Calu3 (cell line): ENCODE results near the gene KIFAP3. TPM values are rescaled to one million over a fixed set of nuclear protein-coding genes. Genes with fewer than 3 reads are reported as not detected.

Experiments used
- BruUV-seq: library from RNA; stranded (reverse); fragments of 400-500 nt; replicated peaks from 2 replicates; lab custom pipeline; 2021; lab: Mats Ljungman, UMichigan
- CTCF ChIA-PET: fragments of 300-600 bp; sonication (Branson Sonifier 250); formaldehyde crosslinking; loops from one replicate; lab custom pipeline; 2022; ENCODE audit warnings: antibody characterized with exemption; lab: Charles Lee
- DNase-seq: peaks from one replicate; pipeline ENCODE4 v3.0.0; 2022
- H3K27ac Mint-ChIP-seq: one replicate; pipeline ENCODE4 v1.8.0; 2022; ENCODE audit warnings: mixed read lengths; ENCODE audit not compliant: unreplicated experiment
- H3K27me3 Mint-ChIP-seq: one replicate; pipeline ENCODE4 v1.8.0; 2022; ENCODE audit warnings: mixed read lengths; ENCODE audit not compliant: unreplicated experiment
- H3K36me3 Mint-ChIP-seq: one replicate; pipeline ENCODE4 v1.8.0; 2022; ENCODE audit warnings: mild to moderate bottlenecking, moderate library complexity, mixed read lengths; ENCODE audit not compliant: insufficient read depth, unreplicated experiment
- H3K4me1 Mint-ChIP-seq: one replicate; pipeline ENCODE4 v1.8.0; 2022; ENCODE audit warnings: mild to moderate bottlenecking, low read depth, mixed read lengths; ENCODE audit not compliant: unreplicated experiment
- H3K4me3 Mint-ChIP-seq: one replicate; pipeline ENCODE4 v1.8.0; 2022; ENCODE audit warnings: mild to moderate bottlenecking, low read depth, moderate library complexity, mixed read lengths; ENCODE audit not compliant: unreplicated experiment
- H3K9me3 Mint-ChIP-seq: one replicate; pipeline ENCODE4 v1.8.0; 2022; ENCODE audit warnings: low read depth, mixed read lengths; ENCODE audit not compliant: unreplicated experiment
- CTCF ChIP-seq: fragments of 200-600 bp; IDR thresholded peaks from one replicate; pipeline ENCODE4 v1.8.0; 2022; ENCODE audit warnings: antibody characterized with exemption; ENCODE audit not compliant: unreplicated experiment
- intact Hi-C: fragments of 100-400 bp; cut with micrococcal nuclease; formaldehyde crosslinking; loops from one replicate; pipeline ENCODE4 v1.10.0; 2022; ENCODE audit not compliant: unreplicated experiment
- total RNA-seq: library from RNA; stranded (reverse); gene quantifications from 2 replicates; pipeline ENCODE4 v1.2.3, GENCODE V29; 2022

KIFAP3 gene
- total RNA-seq, 1 experiment from 2014 or later: 16.2 TPM

GRCh38 chr1:170049176-170049800, 25.2 kb downstream of the KIFAP3 start:
- no peak for DNase-seq
- CTCF ChIA-PET: interaction anchor here (0.6 kb wide), 1 partner anchor 685 kb away, joined by 4 read pairs; no protein-coding TSS in a partner anchor
- TF ChIP-seq CTCF: no peak
- H3K27me3 Mint-ChIP-seq: no peaks in the 10 kb centered on the region
- H3K4me1 Mint-ChIP-seq: no peaks in the 10 kb centered on the region
- H3K36me3 Mint-ChIP-seq: no peaks in the 10 kb centered on the region
- BruUV-seq: no TSS peak
- intact Hi-C loops: no loop called here
- no peak overlapping the region for H3K4me3 Mint-ChIP-seq
- peaks cover 2% of the 10 kb centered on the region for H3K9me3 Mint-ChIP-seq
- H3K27ac Mint-ChIP-seq: no peak overlapping the region

DNA sequence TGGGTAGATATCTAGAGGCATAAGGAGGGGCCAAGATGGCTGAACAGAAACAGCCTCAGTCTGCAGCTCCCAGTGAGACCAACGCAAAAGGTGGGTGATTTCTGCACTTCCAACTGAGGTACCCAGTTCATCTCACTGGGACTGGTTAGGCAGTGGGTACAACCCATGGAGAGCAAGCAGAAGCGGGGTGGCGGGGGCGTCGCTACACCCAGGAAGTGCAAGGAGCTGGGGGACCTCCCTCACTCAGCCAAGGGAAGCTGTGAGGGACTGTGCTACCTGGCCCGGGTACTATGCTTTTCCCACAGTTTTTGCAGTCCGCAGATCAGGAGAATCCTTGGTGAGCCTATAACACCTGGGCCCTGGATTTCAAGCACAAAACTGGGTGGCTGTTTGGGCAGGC, 26.0 kb downstream of the KIFAP3 start:
- no TSS peak for BruUV-seq

GRCh38 chr1:170044187-170044586, 30.3 kb downstream of the KIFAP3 start:
- no peak overlapping the region for H3K27ac Mint-ChIP-seq
- H3K27me3 Mint-ChIP-seq: no peaks in the 10 kb centered on the region
- CTCF ChIA-PET: no interaction called here
- H3K4me3 Mint-ChIP-seq: no peak overlapping the region
- no peak for TF ChIP-seq CTCF
- BruUV-seq: no TSS peak
- no peaks in the 10 kb centered on the region for H3K9me3 Mint-ChIP-seq
- DNase-seq: no peak
- intact Hi-C loops: no loop called here
- H3K36me3 Mint-ChIP-seq: no peaks in the 10 kb centered on the region
- H3K4me1 Mint-ChIP-seq: no peaks in the 10 kb centered on the region

More for the DNA sequence above, 26.0 kb downstream of the KIFAP3 start:
- no peaks in the 10 kb centered on the region for H3K36me3 Mint-ChIP-seq
- CTCF ChIA-PET: interaction anchor here (0.6 kb wide), 2 partner anchors 641 to 685 kb away, joined by 3 to 4 read pairs; no protein-coding TSS in a partner anchor
- intact Hi-C loops: no loop called here
- DNase-seq: no peak
- H3K4me3 Mint-ChIP-seq: no peak overlapping the region
- peaks cover 2% of the 10 kb centered on the region for H3K9me3 Mint-ChIP-seq
- H3K27ac Mint-ChIP-seq: no peak overlapping the region
- H3K27me3 Mint-ChIP-seq: no peaks in the 10 kb centered on the region
- H3K4me1 Mint-ChIP-seq: no peaks in the 10 kb centered on the region
- TF ChIP-seq CTCF: no peak

DNA sequence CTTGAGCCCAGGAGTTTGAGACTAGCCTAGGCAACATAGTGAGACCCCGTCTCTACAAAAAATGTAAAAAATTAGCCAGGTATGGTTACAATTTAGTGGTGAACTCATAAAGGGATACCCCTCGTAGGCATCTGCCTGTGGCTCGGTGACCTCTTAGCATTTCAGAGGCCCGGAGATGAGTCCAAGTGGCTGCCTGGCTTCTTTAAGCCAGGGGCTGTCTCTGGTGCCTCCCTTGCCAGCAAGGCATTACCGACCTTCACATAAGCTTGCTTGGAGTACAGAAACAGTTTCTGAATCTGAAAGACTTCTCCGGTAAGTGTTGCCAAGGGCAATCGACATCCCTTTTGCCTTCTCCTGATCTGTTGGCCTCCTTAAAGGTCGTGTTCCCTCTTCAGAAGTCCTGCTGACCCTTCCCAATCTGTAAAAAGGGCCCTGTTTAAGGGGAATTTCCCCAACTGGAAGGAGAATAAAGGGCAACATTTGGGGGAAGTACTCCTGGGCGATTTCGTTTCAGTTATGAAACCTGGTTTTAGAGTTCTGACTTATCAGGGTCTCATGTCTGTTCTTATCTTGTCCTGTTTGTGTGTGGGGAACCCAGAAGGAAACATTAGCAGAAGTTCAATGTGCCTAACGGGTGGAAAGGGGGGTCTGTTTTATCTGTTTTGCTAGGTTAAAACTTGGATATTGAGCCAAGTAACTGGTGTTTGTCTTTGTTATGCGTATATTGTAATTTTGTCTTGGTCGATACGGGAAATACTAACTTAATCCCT, 32.9 kb downstream of the KIFAP3 start:
- Mint-ChIP-seq H3K27me3 (no peaks in the 10 kb centered on the region), H3K4me3 (no peak overlapping the region), H3K9me3 (no peaks in the 10 kb centered on the region), H3K27ac (no peak overlapping the region), H3K36me3 (no peaks in the 10 kb centered on the region), H3K4me1 (no peaks in the 10 kb centered on the region)
- intact Hi-C loops: no loop called here
- no peak for TF ChIP-seq CTCF
- DNase-seq: no peak
- no TSS peak for BruUV-seq
- CTCF ChIA-PET: no interaction called here
